GM12872 (cell line): Measurements from ENCODE around the gene ADAMTSL1.

Experiments used
- TF ChIP-seq, protein P1 (sequence below): IDR thresholded peaks from 3 replicates; pipeline ENCODE4 v1.5.1; 2011; ENCODE audit warnings: low read depth, mild to moderate bottlenecking, low read length, moderate library complexity; ENCODE audit not compliant: insufficient read depth

The ADAMTSL1 gene

DNA sequence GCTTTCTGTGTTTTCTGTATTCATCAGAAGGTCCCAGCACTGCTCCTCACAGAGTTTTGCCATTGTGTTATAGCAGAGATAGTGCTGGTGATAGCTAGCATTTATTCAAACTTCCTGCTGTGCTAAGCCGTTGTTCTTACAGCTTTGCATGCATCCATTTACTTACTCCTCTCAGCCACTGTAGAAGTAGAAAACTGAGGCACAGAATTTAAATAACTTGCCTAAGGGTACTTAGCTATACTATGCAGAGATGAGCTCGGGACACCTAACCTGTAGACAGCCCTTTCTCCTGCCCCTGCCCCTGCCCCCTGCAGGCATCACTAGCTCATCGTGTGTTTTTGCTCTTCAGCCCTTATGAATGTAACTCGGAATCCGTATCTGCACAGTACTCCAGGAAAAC lies 331.4 kb downstream of the ADAMTSL1 start:
- TF ChIP-seq, protein P1, sequence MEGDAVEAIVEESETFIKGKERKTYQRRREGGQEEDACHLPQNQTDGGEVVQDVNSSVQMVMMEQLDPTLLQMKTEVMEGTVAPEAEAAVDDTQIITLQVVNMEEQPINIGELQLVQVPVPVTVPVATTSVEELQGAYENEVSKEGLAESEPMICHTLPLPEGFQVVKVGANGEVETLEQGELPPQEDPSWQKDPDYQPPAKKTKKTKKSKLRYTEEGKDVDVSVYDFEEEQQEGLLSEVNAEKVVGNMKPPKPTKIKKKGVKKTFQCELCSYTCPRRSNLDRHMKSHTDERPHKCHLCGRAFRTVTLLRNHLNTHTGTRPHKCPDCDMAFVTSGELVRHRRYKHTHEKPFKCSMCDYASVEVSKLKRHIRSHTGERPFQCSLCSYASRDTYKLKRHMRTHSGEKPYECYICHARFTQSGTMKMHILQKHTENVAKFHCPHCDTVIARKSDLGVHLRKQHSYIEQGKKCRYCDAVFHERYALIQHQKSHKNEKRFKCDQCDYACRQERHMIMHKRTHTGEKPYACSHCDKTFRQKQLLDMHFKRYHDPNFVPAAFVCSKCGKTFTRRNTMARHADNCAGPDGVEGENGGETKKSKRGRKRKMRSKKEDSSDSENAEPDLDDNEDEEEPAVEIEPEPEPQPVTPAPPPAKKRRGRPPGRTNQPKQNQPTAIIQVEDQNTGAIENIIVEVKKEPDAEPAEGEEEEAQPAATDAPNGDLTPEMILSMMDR = no peak

DNA sequence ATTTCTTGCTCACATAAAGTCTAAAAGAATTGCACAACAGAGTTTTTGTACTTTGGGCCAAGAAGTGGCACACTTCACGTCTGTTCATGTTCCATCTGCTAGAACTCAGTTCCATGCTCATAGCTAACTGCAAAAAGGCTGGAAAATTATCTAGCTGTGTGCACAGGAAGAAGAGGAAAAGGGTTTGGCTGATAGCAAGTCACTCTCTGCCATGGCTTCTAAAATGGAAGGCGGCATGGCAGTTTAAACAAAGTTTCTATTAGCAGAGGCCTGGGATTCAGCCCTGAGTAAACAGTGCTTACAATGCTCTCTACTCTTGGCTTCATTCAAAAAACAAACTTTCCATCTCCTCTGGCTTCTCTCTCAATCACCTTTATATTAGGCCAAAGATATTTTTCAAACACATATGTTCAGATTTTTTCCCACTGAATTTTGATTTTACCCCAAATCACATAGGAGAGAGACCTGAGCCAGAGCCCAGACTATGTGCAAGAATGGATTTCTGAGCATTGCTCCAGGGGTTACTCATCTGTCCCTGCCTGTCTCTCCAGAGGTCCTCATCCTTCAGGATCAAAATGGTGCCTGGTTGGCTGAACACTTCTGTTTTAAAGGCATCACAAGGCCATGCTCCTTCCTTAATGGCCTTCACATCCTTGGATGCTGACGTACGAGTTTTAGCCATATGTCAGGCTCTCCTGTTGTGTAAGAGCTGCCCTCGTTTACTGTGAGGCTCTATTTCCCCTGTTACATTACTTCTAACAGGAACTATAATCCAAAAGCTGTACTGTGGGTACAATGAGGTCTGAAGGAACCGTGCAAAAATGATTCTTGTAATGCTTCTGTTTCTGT lies 332.5 kb downstream of the ADAMTSL1 start:
- TF ChIP-seq, protein P1 = no peak

GRCh38 chr9:18810581-18810980 lies 336.6 kb downstream of the ADAMTSL1 start:
- TF ChIP-seq, protein P1 = no peak

GRCh38 chr9:18811171-18811570 lies 337.2 kb downstream of the ADAMTSL1 start:
- TF ChIP-seq, protein P1 = no peak

GRCh38 chr9:18819418-18819817 lies 345.5 kb downstream of the ADAMTSL1 start:
- TF ChIP-seq, protein P1 = no peak

DNA sequence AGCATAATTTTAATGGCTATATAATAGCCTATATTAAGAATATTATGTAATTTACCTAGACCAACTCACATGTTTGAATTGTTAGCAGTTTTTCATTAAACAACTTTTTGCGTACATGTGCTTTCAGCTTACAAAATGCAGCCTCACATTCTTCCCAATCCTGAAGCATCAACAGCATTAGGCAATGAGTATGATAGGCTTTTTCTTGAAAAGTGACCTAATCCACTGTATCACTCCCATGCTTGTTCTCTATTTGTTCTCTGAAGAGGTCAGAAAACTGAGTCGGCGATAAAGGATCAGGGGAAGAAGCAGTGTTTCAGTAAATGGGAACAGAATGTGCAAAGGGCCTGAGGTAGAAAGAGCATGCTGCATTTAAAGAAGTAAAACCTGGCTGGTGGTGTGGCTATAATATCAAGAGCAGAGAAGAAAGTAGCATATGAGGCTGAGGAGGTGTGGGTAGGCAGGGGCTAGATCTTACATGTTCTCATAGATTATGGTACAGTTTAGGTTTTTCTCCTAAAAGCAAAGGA lies 346.7 kb downstream of the ADAMTSL1 start:
- TF ChIP-seq, protein P1 = no peak

DNA sequence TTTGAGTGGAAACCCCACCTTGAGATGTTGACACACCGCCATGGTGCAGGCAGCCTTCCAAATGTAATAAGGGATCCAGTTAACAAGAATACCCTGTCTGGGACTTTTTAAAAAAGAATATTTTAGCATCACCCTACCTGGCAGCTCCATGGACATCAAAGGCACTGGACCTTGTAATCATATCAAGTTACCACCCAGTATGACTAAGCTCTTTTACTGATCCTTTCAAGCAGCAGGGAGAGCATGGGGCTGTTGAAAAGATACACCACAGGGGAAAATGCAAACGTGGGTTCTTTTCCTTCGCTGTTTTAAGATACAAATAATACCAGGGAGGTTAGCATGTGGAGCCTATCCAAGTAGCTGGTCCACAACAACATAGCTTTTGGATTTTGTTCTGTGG lies 347.8 kb downstream of the ADAMTSL1 start:
- TF ChIP-seq, protein P1 = no peak
